Mammary epithelial cell (primary cell): ENCODE results near the gene TRIM43B.
"Not testable (repeated sequence)": the region's sequence is repeated elsewhere in the genome, so short reads cannot be mapped to it uniquely, and the experiment has no call there.

Source experiments
- CTCF ChIP-seq, 2 donors: IDR thresholded peaks in 1 of 2; conservative IDR thresholded peaks in 1 of 2; 2 replicates each; pipeline ENCODE4 v1.5.1; 2011 to 2012; ENCODE audit warnings: inconsistent platforms in 2 of 2, low read length in 2 of 2, mild to moderate bottlenecking in 2 of 2, control low read depth in 1 of 2, low read depth in 1 of 2; ENCODE audit not compliant: insufficient read depth in 1 of 2; ENCODE audit errors: extremely low read depth in 1 of 2
- EZH2 ChIP-seq: IDR thresholded peaks from 2 replicates; pipeline ENCODE4 v1.6.1; 2012; ENCODE audit warnings: low read length, inconsistent platforms, borderline replicate concordance

- TF ChIP-seq CTCF (conservative IDR thresholded peaks at IDR 0.05 in 1 of 2, IDR thresholded peaks at IDR 0.05 in 1 of 2; ENCODE audit: extremely low read depth in 1 of 2, insufficient read depth in 1 of 2, low read depth in 1 of 2, low read length in 2 of 2); EZH2: not testable (repeated sequence)
Measured at GRCh38 chr2:95514226-95514625, 29.7 kb upstream of the TRIM43B start.
